GM19351 (cell line): ENCODE results near the gene UBE2F.
A peak's percentile ranks its signal among the peaks of the same experiment; 100 is the strongest.
"Not testable (repeated sequence)": the region's sequence is repeated elsewhere in the genome, so short reads cannot be mapped to it uniquely, and the experiment has no call there.

ENCODE experiments used
- ATAC-seq: cut with Tn5 transposase; IDR thresholded peaks from one replicate; pipeline ENCODE4 v1.9.1; 2021; ENCODE audit warnings: mild to moderate bottlenecking, moderate library complexity; ENCODE audit not compliant: unreplicated experiment

The UBE2F gene

GRCh38 chr2:237943395-237944094, 23.3 kb upstream of the UBE2F start:
- ATAC-seq, result no peak

GRCh38 chr2:237944302-237944701, 22.5 kb upstream of the UBE2F start:
- ATAC-seq, result no peak

GRCh38 chr2:237946423-237946822, 20.4 kb upstream of the UBE2F start:
- ATAC-seq, result no peak

GRCh38 chr2:237951354-237951753, 15.5 kb upstream of the UBE2F start:
- not testable (repeated sequence) for ATAC-seq

GRCh38 chr2:237951878-237952277, 14.9 kb upstream of the UBE2F start:
- no peak for ATAC-seq

- no peak for ATAC-seq
Measured at GRCh38 chr2:237952851-237953250, 14.0 kb upstream of the UBE2F start.

- ATAC-seq, result no peak
Measured at GRCh38 chr2:237955640-237956401, 11.0 kb upstream of the UBE2F start.

- no peak for ATAC-seq
Measured at GRCh38 chr2:237956402-237956736, 10.4 kb upstream of the UBE2F start.

- no peak for ATAC-seq
Measured at GRCh38 chr2:237961637-237962036, 5.2 kb upstream of the UBE2F start.

- ATAC-seq, result no peak
Measured at GRCh38 chr2:237962432-237963084, 4.3 kb upstream of the UBE2F start.

GRCh38 chr2:237963490-237963991, 3.3 kb upstream of the UBE2F start:
- ATAC-seq, result not testable (repeated sequence)

- no peak for ATAC-seq
Measured at GRCh38 chr2:237964194-237964577, 2.6 kb upstream of the UBE2F start.

- no peak for ATAC-seq
Measured at GRCh38 chr2:237964578-237965404, 2.0 kb upstream of the UBE2F start.

- ATAC-seq, result not testable (repeated sequence)
Measured at GRCh38 chr2:237965844-237966243, 970 bp upstream of the UBE2F start.

- ATAC-seq, result peak; percentile 36
Measured at GRCh38 chr2:237966250-237966564, 607 bp upstream of the UBE2F start.

GRCh38 chr2:237967463-237967951, 693 bp downstream of the UBE2F start:
- peak; percentile 4 for ATAC-seq

GRCh38 chr2:237968048-237968862, 1.4 kb downstream of the UBE2F start:
- ATAC-seq, result peak; percentile 45

- no peak for ATAC-seq
Measured at GRCh38 chr2:237971661-237972060, 4.8 kb downstream of the UBE2F start.

- no peak for ATAC-seq
Measured at GRCh38 chr2:237972211-237972610, 5.4 kb downstream of the UBE2F start.

GRCh38 chr2:237972936-237973335, 6.1 kb downstream of the UBE2F start:
- ATAC-seq, result no peak
